Caco-2 (cell line): Measurements from ENCODE around the gene IL5. TPM values are rescaled to one million over a fixed set of nuclear protein-coding genes. Genes with fewer than 3 reads are reported as not detected.
"Not testable (repeated sequence)": the region's sequence is repeated elsewhere in the genome, so short reads cannot be mapped to it uniquely, and the experiment has no call there.

Experiments used
- BruUV-seq: library from RNA; stranded (reverse); fragments of 400-500 nt; replicated peaks from 2 replicates; lab custom pipeline; 2021; lab: Mats Ljungman, UMichigan
- CTCF ChIA-PET: fragments of 300-600 bp; sonication (Branson Sonifier 250); formaldehyde crosslinking; loops from one replicate; lab custom pipeline; 2022; ENCODE audit warnings: antibody characterized with exemption; lab: Charles Lee
- POLR2A ChIA-PET: fragments of 300-600 bp; sonication (Branson Sonifier 250); formaldehyde crosslinking; loops from one replicate; lab custom pipeline; 2022; ENCODE audit warnings: antibody characterized with exemption; lab: Charles Lee
- DNase-seq, 2 experiments: peaks; one replicate each; pipeline versions ENCODE4 v3.0.0 to v3.0.0-alpha.2; 2020 to 2022
- H3K27me3 ChIP-seq: replicated peaks from 2 replicates; pipeline ENCODE4 v1.6.0; 2011; ENCODE audit warnings: low read length; ENCODE audit not compliant: control insufficient read depth, insufficient read depth
- H3K36me3 ChIP-seq: 2 replicates; pipeline ENCODE4 v1.5.1; 2011; ENCODE audit warnings: low read length; ENCODE audit not compliant: control insufficient read depth, insufficient read depth
- H3K4me1 ChIP-seq: fragments of 250-450 bp; sonication (Bioruptor Pico); 2 replicates; pipeline ENCODE4 v1.5.1; 2020; ENCODE audit warnings: mild to moderate bottlenecking
- H3K4me3 ChIP-seq: 2 replicates; pipeline ENCODE4 v1.5.1; 2011; ENCODE audit warnings: low read depth, mild to moderate bottlenecking, control low read depth, low read length
- H3K9me3 ChIP-seq: fragments of 250-450 bp; sonication (Bioruptor Pico); 2 replicates; pipeline ENCODE4 v1.5.1; 2020; ENCODE audit warnings: mild to moderate bottlenecking, moderate library complexity
- H3K27ac Mint-ChIP-seq: one replicate; pipeline ENCODE4 v1.8.0; 2022; ENCODE audit warnings: mixed read lengths; ENCODE audit not compliant: unreplicated experiment
- H3K27me3 Mint-ChIP-seq: one replicate; pipeline ENCODE4 v1.8.0; 2022; ENCODE audit warnings: mixed read lengths; ENCODE audit not compliant: insufficient read depth, unreplicated experiment
- H3K36me3 Mint-ChIP-seq: one replicate; pipeline ENCODE4 v1.8.0; 2022; ENCODE audit warnings: mild to moderate bottlenecking, mixed read lengths; ENCODE audit not compliant: insufficient read depth, unreplicated experiment
- H3K4me1 Mint-ChIP-seq: one replicate; pipeline ENCODE4 v1.8.0; 2022; ENCODE audit warnings: low read depth, mixed read lengths; ENCODE audit not compliant: unreplicated experiment
- H3K4me3 Mint-ChIP-seq: one replicate; pipeline ENCODE4 v1.8.0; 2022; ENCODE audit warnings: mild to moderate bottlenecking, moderate library complexity, mixed read lengths; ENCODE audit not compliant: unreplicated experiment
- H3K9me3 Mint-ChIP-seq: one replicate; pipeline ENCODE4 v1.8.0; 2022; ENCODE audit warnings: mixed read lengths; ENCODE audit not compliant: unreplicated experiment
- CTCF ChIP-seq, 2 experiments: fragments of 200-600 bp in 1 of 2; IDR thresholded peaks; 1 replicate in 1 of 2; 2 replicates in 1 of 2; pipeline versions ENCODE4 v1.5.1 to v1.8.0; 2011 to 2022; ENCODE audit warnings: antibody characterized with exemption in 1 of 2, control low read depth in 1 of 2, inconsistent platforms in 1 of 2, low read depth in 1 of 2, low read length in 1 of 2, mild to moderate bottlenecking in 1 of 2, moderate library complexity in 1 of 2; ENCODE audit not compliant: insufficient read depth in 1 of 2, severe bottlenecking in 1 of 2, unreplicated experiment in 1 of 2
- intact Hi-C: fragments of 100-400 bp; cut with micrococcal nuclease; formaldehyde crosslinking; loops from one replicate; pipeline ENCODE4 v1.10.0; 2022; ENCODE audit not compliant: unreplicated experiment
- total RNA-seq: library from RNA; stranded (reverse); gene quantifications from 2 replicates; pipeline ENCODE4 v1.2.3, GENCODE V29; 2022

IL5 gene
- total RNA-seq, 1 experiment from 2014 or later = not detected

- no peaks in the 10 kb centered on the region; the same call in none of the 2 replicates for H3K36me3 ChIP-seq
- CTCF ChIA-PET = no interaction called here
Measured at GRCh38 chr5:132566657-132567056, 23.3 kb upstream of the IL5 start.

GRCh38 chr5:132564555-132564954 lies 21.2 kb upstream of the IL5 start:
- POLR2A ChIA-PET = interaction anchor here (0.6 kb wide), 1 partner anchor 153 kb away, joined by 3 read pairs; no protein-coding TSS in a partner anchor
- H3K4me3 ChIP-seq, H3K27me3 ChIP-seq, H3K4me1 Mint-ChIP-seq, DNase-seq, H3K36me3 ChIP-seq, BruUV-seq, H3K27ac Mint-ChIP-seq, intact Hi-C loops, CTCF ChIA-PET, H3K4me3 Mint-ChIP-seq, H3K9me3 ChIP-seq, H3K27me3 Mint-ChIP-seq, H3K9me3 Mint-ChIP-seq, H3K4me1 ChIP-seq: not testable (repeated sequence)
- peaks cover 12% of the 10 kb centered on the region for H3K36me3 Mint-ChIP-seq

More at GRCh38 chr5:132566657-132567056, 23.3 kb upstream of the IL5 start:
- Mint-ChIP-seq H3K4me1 (no peaks in the 10 kb centered on the region), H3K9me3 (no peaks in the 10 kb centered on the region), H3K4me3 (no peak overlapping the region), H3K27me3 (no peaks in the 10 kb centered on the region), H3K27ac (no peak overlapping the region), H3K36me3 (peaks cover 12% of the 10 kb centered on the region)
- no peak for TF ChIP-seq CTCF (IDR thresholded peaks at IDR 0.05; ENCODE audit: insufficient read depth in 1 of 2, low read depth in 1 of 2, low read length in 1 of 2, severe bottlenecking in 1 of 2, unreplicated experiment in 1 of 2)
- POLR2A ChIA-PET = no interaction called here
- Histone ChIP-seq H3K4me1 (no peaks in the 10 kb centered on the region), H3K9me3 (no peaks in the 10 kb centered on the region), H3K4me3 (no peak overlapping the region), H3K27me3 (no peaks in the 10 kb centered on the region)
- no TSS peak for BruUV-seq
- intact Hi-C loops = no loop called here
- no peak for DNase-seq

- Histone ChIP-seq H3K27me3 (no peaks in the 10 kb centered on the region), H3K4me1 (0 out of 2 replicates have a peak, but pooled peaks cover 7% of the 10 kb centered on the region), H3K9me3 (no peaks in the 10 kb centered on the region), H3K36me3 (no peaks in the 10 kb centered on the region; the same call in 1 of the 2 replicates), H3K4me3 (no peak overlapping the region)
- POLR2A ChIA-PET = no interaction called here
- H3K27me3 Mint-ChIP-seq = no peaks in the 10 kb centered on the region
- H3K9me3 Mint-ChIP-seq = no peaks in the 10 kb centered on the region
- intact Hi-C loops = no loop called here
- BruUV-seq = no TSS peak
- H3K4me3 Mint-ChIP-seq = no peak overlapping the region
- no peak for DNase-seq
- no peak for TF ChIP-seq CTCF (IDR thresholded peaks at IDR 0.05; ENCODE audit: insufficient read depth in 1 of 2, low read depth in 1 of 2, low read length in 1 of 2, severe bottlenecking in 1 of 2, unreplicated experiment in 1 of 2)
- CTCF ChIA-PET = no interaction called here
- peaks cover 7% of the 10 kb centered on the region for H3K4me1 Mint-ChIP-seq
- peaks cover 6% of the 10 kb centered on the region for H3K36me3 Mint-ChIP-seq
- H3K27ac Mint-ChIP-seq = no peak overlapping the region
Measured at GRCh38 chr5:132561601-132562000, 18.3 kb upstream of the IL5 start.
